ENCODE data around the gene TTC12. TPM values are rescaled to one million over a fixed set of nuclear protein-coding genes. Genes with fewer than 3 reads are reported as not detected.

TTC12 gene
- polyA plus RNA-seq, 1 donor = 10.8 TPM

DNA sequence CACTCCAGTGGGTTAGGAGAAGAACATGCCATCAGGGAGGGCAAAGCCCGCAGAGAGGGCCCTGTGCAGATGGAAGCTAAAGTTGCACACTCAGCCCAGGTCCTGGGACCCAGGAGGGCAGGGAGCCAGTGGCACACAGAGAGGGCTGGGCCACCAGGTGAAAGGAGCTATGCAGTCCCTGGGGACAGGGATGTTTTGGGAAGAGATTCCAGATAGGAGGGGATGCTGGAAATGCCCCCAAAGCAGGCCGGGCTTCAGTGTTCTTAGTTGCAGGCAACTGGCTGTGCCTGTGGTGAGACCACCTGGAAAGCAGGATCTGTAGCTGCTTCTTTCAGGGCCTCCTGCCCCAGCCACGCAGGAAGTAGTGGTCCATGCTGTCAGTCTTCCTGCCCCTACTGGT is 92.8 kb downstream of the TTC12 start:
- DNase-seq = no peak

GRCh38 chr11:113408206-113408605 is 93.8 kb downstream of the TTC12 start:
- no peak for DNase-seq

- no peak for DNase-seq
Measured at GRCh38 chr11:113408887-113409286, 94.5 kb downstream of the TTC12 start.

- DNase-seq = no peak
Measured at GRCh38 chr11:113409526-113409925, 95.1 kb downstream of the TTC12 start.

DNA sequence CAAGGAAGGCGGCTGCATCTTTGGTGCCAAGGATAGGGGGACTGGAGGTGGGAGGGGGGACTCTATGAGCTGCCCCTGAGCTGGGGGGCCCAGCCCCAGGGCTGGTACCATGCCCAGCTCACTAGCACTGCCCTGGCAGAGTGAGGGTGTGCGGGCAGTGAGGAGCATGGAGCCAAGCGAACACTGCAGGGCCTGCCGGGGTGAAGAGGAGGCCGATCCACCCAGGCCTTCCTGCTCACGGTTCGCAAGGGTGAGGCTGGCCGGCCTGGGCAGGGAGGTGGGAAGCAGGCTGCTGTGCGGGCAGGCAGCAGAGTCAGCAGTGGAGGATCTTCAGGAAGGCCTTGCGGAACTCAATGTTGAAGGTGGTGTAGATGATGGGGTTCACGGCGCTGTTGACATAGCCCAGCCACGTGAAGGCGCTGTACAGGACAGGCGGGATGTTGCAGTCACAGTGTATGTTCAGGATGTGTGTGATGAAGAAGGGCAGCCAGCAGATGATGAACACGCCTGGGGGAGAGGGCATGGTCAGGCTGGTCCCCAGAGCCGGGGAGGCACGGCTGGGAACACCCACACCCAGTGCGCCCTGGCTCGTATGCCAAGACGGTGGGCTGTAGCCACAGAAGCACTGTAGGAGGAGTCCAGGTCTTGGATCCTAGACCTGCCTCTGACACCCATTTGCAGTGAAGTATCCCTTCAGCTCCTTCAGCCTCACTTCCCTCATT is 96.2 kb downstream of the TTC12 start:
- DNase-seq = no peak

DNA sequence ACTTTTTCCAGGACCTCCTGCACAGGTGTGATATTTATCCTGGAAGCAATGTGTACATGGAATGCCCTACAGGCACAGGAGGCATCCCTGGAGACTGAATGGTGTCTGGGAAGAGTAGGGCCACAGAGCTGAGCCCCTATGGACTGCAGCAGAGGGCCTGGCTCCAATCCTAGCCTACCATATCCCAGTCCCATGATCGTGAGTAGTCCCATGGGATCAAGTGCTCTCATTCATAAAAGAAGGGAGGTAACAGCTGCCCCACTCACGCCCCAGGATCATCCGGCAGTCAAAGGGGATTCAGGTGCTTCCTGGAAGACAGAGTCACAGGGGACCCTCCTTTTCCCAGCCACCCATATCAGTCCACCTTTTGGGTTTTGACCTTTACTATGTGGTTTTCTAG is 97.2 kb downstream of the TTC12 start:
- DNase-seq = no peak

GRCh38 chr11:113412675-113413074 is 98.3 kb downstream of the TTC12 start:
- DNase-seq = no peak

GRCh38 chr11:113415343-113415742 is 101.0 kb downstream of the TTC12 start:
- no peak for DNase-seq

Other genes starting within 250 kb of the TTC12 start
- 0.26 TPM for gene ANKK1, start 73.2 kb downstream of the TTC12 start, polyA plus RNA-seq (ENCODE audit: insufficient read length)
- 0.10 TPM for gene DRD2, start 160.8 kb downstream of the TTC12 start, polyA plus RNA-seq (ENCODE audit: insufficient read length)

Data from hindlimb muscle (tissue), 1 donor.